GM19238 (cell line): ENCODE data around the gene LMNA.
"Not testable (repeated sequence)": the region's sequence is repeated elsewhere in the genome, so short reads cannot be mapped to it uniquely, and the experiment has no call there.

Experiments
- DNase-seq: peaks from one replicate; pipeline ENCODE4 v3.0.0; 2011; ENCODE audit warnings: low spot score; ENCODE audit not compliant: insufficient read length

The LMNA gene

GRCh38 chr1:156121005-156121404, 6.5 kb downstream of the LMNA start:
- DNase-seq, result not testable (repeated sequence)

DNA sequence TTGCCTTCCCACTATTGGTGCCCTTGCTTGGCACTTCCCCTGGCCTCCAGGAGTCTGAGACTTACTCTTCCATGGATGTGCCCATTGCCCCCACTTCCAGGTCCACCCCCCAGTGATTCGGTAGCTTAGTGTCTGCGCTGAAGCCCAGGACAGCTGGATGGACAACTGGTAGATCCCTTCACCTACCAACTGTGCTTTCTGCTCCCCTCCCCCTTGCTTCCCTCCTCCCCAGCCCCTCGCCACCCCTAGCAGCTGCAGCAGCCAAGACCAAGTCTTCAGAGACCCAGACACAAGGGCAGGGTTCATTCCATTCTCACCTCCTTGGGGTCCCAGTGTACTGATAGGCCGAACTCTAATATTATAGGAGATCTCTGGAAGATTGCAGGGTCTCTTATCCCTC, 6.9 kb downstream of the LMNA start:
- no peak for DNase-seq

GRCh38 chr1:156122086-156122485, 7.6 kb downstream of the LMNA start:
- DNase-seq, result no peak

DNA sequence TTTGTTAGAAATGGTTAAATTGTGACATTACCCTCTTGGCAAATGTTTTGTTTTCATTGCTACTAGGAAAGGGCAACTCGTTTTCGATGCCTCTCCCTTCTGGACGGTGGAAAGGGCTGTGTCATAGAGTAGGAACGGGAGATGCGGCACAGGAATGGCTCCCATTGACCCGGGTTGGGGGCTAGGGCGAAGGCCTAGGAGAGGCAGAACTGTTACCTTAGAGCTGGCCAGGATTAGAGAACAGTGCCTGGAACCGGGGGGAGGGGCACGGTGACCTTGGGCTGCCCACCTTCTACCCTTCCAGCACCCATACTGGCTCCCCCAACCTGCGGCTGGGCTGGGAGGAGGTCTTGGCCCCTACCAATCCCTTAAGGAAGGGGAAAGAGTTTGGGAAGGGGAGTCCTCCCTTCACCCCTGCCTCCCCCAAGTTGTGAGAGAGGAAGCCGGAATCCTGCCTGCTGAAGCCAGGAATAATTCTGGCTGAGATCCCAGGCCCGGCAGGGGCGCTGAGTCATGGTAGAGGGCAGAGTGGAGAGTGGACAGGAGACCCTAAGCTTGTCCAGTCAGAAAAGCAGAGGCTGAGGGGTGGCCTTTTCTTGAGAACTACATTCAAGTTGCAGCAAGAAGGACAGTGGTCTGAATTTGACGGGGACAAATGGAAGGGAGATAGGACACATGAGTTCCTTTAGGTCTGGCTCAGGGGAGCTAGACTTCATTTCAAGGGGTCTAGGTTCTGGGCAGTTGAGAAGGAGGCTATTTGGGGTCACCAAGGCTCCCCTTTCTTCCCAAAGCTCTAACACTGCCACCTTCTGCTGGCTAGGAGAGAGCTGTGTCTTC, 8.2 kb downstream of the LMNA start:
- DNase-seq, result no peak

GRCh38 chr1:156123356-156124196, 9.1 kb downstream of the LMNA start:
- no peak for DNase-seq

DNA sequence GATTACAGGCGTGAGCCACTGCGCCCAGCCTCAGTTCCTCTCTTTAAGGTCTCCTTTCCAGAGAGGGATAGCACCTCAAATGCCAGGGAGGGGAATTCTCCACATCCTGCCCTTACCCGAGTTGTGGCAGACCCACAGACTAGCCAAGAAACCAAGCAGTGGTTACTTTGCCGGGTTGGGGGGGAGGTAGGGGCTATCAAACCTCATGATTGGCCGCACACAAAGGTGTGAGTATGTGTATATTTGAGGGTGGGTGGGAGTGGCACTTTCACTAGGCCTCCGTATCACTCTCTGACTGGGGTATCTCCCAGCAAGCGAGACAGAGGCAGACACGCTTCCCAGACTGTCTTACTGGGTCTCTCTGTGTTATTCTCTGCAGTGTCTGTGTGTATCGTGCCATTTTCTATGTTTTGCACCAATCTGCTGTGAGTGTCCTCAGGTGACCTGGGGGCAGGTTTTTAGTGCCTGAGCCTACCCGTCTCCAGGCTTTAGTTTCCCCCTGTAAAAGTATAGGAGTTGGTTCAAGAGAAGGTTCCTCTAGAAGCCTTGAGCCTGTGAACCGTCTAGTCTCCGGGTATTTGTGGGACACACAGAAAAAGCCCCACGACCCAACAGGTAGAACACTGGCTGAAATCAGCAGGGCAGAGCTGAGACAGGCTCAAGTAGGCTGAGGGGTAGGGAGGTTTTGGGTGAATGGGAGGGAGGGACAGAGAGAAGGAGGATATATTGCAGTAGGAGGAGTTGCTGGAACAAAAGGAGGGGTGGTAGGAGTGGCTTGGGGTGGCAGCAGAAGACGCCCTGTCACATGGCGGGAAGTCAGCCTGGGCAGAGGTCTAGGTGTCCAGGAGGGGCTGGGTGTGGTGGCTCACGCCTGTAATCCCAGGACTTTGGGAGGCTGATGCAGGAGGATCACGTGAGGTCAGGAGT, 10.3 kb downstream of the LMNA start:
- DNase-seq, result no peak

- not testable (repeated sequence) for DNase-seq
Observed at GRCh38 chr1:156125544-156125943, 11.0 kb downstream of the LMNA start.

DNA sequence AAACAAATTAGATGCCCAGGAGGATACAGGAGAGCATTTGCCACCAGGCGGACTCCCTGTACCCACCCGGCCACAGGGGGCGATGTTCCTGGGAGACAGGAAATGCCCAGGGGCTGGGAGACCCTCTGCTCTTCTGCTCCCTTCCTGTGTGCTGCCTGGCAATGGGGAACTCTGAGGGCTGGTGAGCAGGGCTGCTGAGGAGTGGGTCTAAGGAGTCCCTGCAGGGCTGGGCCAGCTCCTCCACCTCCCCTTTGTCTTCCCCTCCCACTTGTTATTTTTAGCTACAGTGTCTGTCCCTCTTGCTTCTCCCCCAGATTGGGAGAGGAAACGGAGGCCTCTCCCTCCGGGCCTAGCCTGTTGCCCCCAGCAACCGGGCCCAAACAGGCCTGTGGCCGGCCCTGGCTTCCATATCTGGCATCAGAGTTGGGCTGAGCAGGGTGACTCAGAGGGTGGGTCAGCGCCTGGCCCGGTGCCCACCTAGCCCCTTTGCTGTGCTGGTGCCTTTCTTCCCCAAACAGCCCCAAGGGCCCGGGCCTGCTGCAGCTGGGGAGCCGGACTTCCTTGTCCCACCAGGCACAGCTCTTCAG, 11.6 kb downstream of the LMNA start:
- DNase-seq, result no peak

DNA sequence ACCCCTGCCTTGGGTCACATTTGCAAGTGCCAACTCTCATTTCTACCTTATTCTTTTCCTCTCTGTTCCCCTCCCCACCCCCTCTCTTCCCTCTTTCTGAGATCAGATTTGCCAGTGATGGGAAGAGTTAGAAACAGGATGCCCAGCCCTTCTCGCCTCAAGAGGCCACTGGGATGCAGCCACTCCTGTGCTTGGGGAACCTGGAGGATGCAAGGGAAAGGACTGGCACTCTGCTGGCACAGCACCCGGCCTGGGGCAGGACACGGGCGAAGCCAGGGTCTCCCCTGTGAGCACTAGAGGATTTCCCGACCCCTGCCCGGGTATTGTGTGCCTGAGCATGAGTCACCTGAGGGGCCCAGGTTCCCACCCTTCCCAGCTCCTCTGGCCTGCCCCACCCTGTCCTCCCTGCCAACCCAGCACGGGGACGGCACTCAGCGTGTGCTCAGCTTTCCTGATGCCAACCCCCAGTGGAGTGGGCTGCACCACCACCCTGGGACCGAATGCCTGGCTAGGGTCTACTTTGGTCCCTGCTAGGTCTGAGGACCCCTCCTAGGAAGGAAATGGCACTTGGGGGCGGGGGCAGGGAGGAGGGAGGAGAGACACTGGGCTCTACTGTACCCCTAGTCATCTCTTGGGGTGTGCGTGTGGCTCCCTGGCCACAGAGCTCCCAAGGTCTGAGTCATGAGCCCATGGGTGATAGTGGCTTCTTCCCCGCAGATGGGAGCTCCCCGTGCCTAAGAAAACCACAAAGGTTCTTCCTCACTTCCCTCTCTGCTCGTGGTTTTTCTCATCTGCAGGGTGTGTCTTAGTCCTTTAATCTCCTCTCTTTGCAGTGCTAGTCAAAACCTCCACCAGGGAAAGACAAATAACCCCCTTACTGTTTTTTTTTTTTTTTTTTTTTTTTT, 12.4 kb downstream of the LMNA start:
- no peak for DNase-seq

DNA sequence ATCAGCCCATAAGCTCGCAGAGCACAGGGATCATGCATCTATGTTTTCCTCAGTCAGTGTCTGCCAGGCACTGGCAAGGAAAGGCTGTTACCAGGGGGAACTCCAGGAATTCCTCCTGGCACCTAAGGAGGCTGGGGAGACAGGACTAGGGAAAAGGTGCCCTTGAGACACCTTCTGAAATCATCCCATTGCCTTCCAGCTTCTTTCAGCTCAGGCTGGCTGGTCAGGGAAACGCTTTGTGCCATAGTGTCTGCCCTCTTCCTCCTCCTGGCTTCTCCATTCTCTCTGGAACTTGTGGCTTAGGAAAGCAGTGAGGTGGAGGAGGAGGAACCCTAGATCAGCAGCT, 13.8 kb downstream of the LMNA start:
- DNase-seq, result no peak

- DNase-seq, result no peak
Observed at GRCh38 chr1:156128654-156129597, 14.4 kb downstream of the LMNA start.

- peak; percentile 65 for DNase-seq
Observed at GRCh38 chr1:156129687-156130577, 15.4 kb downstream of the LMNA start.

GRCh38 chr1:156130578-156130942, 16.0 kb downstream of the LMNA start:
- DNase-seq, result no peak

- no peak for DNase-seq
Observed at GRCh38 chr1:156134716-156135435, 20.4 kb downstream of the LMNA start.

- no peak for DNase-seq
Observed at GRCh38 chr1:156135930-156136871, 21.7 kb downstream of the LMNA start.

DNA sequence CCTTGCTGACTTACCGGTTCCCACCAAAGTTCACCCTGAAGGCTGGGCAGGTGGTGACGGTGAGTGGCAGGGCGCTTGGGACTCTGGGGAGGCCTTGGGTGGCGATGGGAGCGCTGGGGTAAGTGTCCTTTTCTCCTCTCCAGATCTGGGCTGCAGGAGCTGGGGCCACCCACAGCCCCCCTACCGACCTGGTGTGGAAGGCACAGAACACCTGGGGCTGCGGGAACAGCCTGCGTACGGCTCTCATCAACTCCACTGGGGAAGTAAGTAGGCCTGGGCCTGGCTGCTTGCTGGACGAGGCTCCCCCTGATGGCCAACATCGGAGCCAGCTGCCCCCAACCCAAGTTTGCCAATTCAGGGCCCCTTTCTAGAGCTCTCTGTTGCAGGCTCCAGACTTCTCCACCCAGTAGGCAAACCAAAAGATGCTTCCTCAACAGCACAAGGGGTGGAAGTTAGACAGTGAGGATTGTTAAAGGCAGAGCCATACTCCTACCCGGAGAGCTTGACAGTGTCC, 22.5 kb downstream of the LMNA start:
- no peak for DNase-seq
